ENCODE data around the gene CA10.

CA10 gene

DNA sequence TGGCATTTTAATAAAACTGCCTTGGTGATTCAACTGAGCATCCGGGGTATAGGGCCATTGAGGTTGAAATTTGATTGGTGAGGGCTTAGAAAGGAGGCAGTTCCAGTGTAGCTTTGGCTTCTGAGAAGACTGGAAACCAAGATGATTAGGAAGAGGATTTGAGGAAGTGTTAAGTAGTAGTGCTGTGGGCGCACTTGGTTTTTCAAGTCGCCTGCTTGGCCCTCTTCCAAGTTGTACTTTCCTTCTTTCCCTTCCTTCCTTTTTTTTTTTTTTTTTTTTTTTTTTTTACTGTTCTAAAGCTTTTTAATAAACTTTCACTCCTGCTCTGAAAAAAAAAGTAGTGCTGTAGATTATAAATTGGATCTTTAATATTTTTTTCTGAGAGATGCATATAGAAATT lies 577.6 kb downstream of the CA10 start:
- in situ Hi-C loops (cut with HindIII; ENCODE audit: low pct_ligation_motif_present, low pct_unique_long_range_greater_than_20kb, low sequenced_read_pairs): no loop called here
- no peak for DNase-seq
